DOHH2 (cell line): ENCODE data around the gene IFNG.

Experiments
- CTCF ChIP-seq: fragments of 200-600 bp; sonication (generic); IDR thresholded peaks from one replicate; pipeline ENCODE4 v1.5.1; 2014; ENCODE audit warnings: antibody characterized with exemption, mild to moderate bottlenecking, low read depth, low read length; ENCODE audit not compliant: poor library complexity, severe bottlenecking
- EZH2phosphoT487 ChIP-seq: fragments of 200-600 bp; sonication (generic); IDR thresholded peaks from 2 replicates; pipeline ENCODE4 v1.6.1; 2017; ENCODE audit warnings: borderline replicate concordance, mild to moderate bottlenecking, antibody characterized with exemption, low read length, moderate library complexity, mixed read lengths

- TF ChIP-seq CTCF (no peak), EZH2phosphoT487 (no peak)
These were observed 11.1 kb downstream of the IFNG start for GRCh38 chr12:68148261-68148951.
